Cardiac muscle cell (in vitro differentiated cells and primary cell): Measurements from ENCODE around the gene EPB42. TPM values are rescaled to one million over a fixed set of nuclear protein-coding genes. Genes with fewer than 3 reads are reported as not detected.
A peak's percentile ranks its signal among the peaks of the same experiment; 100 is the strongest.
"Not testable (repeated sequence)": the region's sequence is repeated elsewhere in the genome, so short reads cannot be mapped to it uniquely, and the experiment has no call there.

Experiments
- DNase-seq, 2 donors: peaks; one replicate each; pipeline versions ENCODE4 v3.0.0 to v3.0.0-alpha.2; 2010 to 2017; ENCODE audit warnings: low read depth in 1 of 2, low spot score in 1 of 2
- H3K27ac ChIP-seq: fragments of 200-600 bp; sonication (generic); 2 replicates; pipeline ENCODE4 v1.5.1; 2016
- H3K27me3 ChIP-seq: fragments of 200-600 bp; sonication (generic); 2 replicates; pipeline ENCODE4 v1.6.0; 2016; ENCODE audit warnings: control low read depth
- H3K36me3 ChIP-seq: fragments of 200-600 bp; sonication (generic); 2 replicates; pipeline ENCODE4 v1.5.1; 2016; ENCODE audit warnings: control low read depth
- H3K4me1 ChIP-seq: fragments of 200-600 bp; sonication (generic); 2 replicates; pipeline ENCODE4 v1.8.1; 2017; ENCODE audit warnings: low read depth, mild to moderate bottlenecking, mixed run types
- H3K4me3 ChIP-seq: fragments of 200-600 bp; sonication (generic); 2 replicates; pipeline ENCODE4 v1.5.1; 2016; ENCODE audit warnings: mild to moderate bottlenecking
- H3K9me3 ChIP-seq: fragments of 200-600 bp; sonication (generic); 2 replicates; pipeline ENCODE4 v1.5.1; 2017; ENCODE audit warnings: low read depth, mild to moderate bottlenecking, control low read depth
- polyA plus RNA-seq: library from polyadenylated mRNA; unstranded; fragments of >200 nt; fragmentation: Nextera tagmentation; extraction: Ambion mirVana; gene quantifications from 2 replicates; pipeline ENCODE4 v1.2.1, GENCODE V29; 2016
- total RNA-seq: library from RNA; depleted of rRNA; stranded (reverse); fragments of >200 nt; gene quantifications from 2 replicates; pipeline ENCODE4 v1.2.3, GENCODE V29; 2016
- TF ChIP-seq, protein P1 (sequence below): IDR thresholded peaks from 2 replicates; pipeline ENCODE4 v1.5.1; 2012; ENCODE audit warnings: low read depth, mild to moderate bottlenecking, low read length

EPB42 gene
- total and polyA plus RNA-seq, 2 experiments from 2014 or later, result 0.12 to 0.94 TPM

DNA sequence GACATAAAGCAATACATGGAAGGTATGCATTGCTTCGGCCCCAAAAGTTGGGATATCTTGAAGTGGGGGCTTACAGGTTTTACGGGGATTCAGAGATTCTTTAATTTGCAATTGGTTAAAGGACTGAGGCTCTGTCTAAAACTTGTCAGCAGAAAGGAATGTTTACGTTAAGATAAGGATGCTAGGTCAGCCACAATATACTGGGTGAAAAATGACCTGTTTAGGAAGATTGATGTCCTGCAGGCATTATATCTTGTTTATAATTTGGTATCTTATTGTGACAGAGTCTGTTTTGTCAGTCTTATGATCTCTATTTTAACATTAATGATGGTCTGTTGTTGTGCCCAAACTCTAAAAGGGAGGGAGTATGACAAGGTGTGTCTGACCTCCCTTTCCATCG lies 50.9 kb downstream of the EPB42 start:
- H3K27ac ChIP-seq, result peak overlapping the region; percentile 6
- H3K9me3 ChIP-seq, result peaks cover 3% of the 10 kb centered on the region
- no peak overlapping the region for H3K4me3 ChIP-seq
- no peaks in the 10 kb centered on the region for H3K36me3 ChIP-seq
- TF ChIP-seq, protein P1, sequence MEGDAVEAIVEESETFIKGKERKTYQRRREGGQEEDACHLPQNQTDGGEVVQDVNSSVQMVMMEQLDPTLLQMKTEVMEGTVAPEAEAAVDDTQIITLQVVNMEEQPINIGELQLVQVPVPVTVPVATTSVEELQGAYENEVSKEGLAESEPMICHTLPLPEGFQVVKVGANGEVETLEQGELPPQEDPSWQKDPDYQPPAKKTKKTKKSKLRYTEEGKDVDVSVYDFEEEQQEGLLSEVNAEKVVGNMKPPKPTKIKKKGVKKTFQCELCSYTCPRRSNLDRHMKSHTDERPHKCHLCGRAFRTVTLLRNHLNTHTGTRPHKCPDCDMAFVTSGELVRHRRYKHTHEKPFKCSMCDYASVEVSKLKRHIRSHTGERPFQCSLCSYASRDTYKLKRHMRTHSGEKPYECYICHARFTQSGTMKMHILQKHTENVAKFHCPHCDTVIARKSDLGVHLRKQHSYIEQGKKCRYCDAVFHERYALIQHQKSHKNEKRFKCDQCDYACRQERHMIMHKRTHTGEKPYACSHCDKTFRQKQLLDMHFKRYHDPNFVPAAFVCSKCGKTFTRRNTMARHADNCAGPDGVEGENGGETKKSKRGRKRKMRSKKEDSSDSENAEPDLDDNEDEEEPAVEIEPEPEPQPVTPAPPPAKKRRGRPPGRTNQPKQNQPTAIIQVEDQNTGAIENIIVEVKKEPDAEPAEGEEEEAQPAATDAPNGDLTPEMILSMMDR, result no peak
- peak in 1 of 2 donors; percentile 17 for DNase-seq
- H3K27me3 ChIP-seq, result no peaks in the 10 kb centered on the region
- peaks cover 4% of the 10 kb centered on the region for H3K4me1 ChIP-seq

- peaks cover 4% of the 10 kb centered on the region for H3K4me1 ChIP-seq
- TF ChIP-seq, protein P1, result no peak
Measured at GRCh38 chr15:43168192-43169107, 52.4 kb downstream of the EPB42 start.

DNA sequence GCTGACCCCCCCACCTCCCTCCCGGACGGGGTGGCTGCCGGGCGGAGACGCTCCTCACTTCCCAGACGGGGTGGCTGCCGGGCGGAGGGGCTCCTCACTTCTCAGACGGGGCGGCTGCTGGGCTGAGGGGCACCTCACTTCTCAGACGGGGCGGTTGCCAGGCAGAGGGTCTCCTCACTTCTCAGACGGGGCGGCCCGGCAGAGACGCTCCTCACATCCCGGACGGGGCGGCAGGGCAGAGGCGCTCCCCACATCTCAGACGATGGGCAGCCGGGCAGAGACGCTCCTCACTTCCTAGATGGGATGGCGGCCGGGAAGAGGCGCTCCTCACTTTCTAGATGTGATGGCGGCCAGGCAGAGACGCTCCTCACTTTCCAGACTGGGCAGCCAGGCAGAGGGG lies 53.6 kb downstream of the EPB42 start:
- H3K36me3 ChIP-seq, H3K9me3 ChIP-seq, H3K4me1 ChIP-seq, H3K27ac ChIP-seq, H3K27me3 ChIP-seq, DNase-seq, H3K4me3 ChIP-seq: not testable (repeated sequence)

More at GRCh38 chr15:43168192-43169107, 52.4 kb downstream of the EPB42 start:
- no peaks in the 10 kb centered on the region for H3K27me3 ChIP-seq
- peaks cover 3% of the 10 kb centered on the region for H3K9me3 ChIP-seq
- H3K36me3 ChIP-seq, result no peaks in the 10 kb centered on the region
- no peak overlapping the region for H3K4me3 ChIP-seq
- peak overlapping the region; percentile 73 for H3K27ac ChIP-seq
- peak in 1 of 2 donors; percentile 1 for DNase-seq

GRCh38 chr15:43165801-43166325 lies 55.0 kb downstream of the EPB42 start:
- Histone ChIP-seq H3K36me3 (peaks cover 7% of the 10 kb centered on the region), H3K4me1 (peaks cover 4% of the 10 kb centered on the region), H3K9me3 (no peaks in the 10 kb centered on the region), H3K27ac (no peak overlapping the region), H3K4me3 (no peak overlapping the region), H3K27me3 (no peaks in the 10 kb centered on the region)
- DNase-seq, result no peak
- TF ChIP-seq, protein P1, result no peak

GRCh38 chr15:43153269-43153668 lies 67.5 kb downstream of the EPB42 start:
- H3K9me3 ChIP-seq, result no peaks in the 10 kb centered on the region
- peaks cover 14% of the 10 kb centered on the region for H3K36me3 ChIP-seq
- H3K27me3 ChIP-seq, result no peaks in the 10 kb centered on the region
- H3K27ac ChIP-seq, result no peak overlapping the region
- TF ChIP-seq, protein P1, result no peak
- H3K4me1 ChIP-seq, result no peaks in the 10 kb centered on the region
- DNase-seq, result no peak
- no peak overlapping the region for H3K4me3 ChIP-seq

- Histone ChIP-seq H3K9me3 (no peaks in the 10 kb centered on the region), H3K4me3 (no peak overlapping the region), H3K27ac (no peak overlapping the region), H3K4me1 (no peaks in the 10 kb centered on the region), H3K36me3 (peaks cover 14% of the 10 kb centered on the region), H3K27me3 (no peaks in the 10 kb centered on the region)
- TF ChIP-seq, protein P1, result no peak
- no peak for DNase-seq
Measured at GRCh38 chr15:43151688-43152087, 69.1 kb downstream of the EPB42 start.
